ENCODE measurements around the gene PIGQ. TPM values are rescaled to one million over a fixed set of nuclear protein-coding genes. Genes with fewer than 3 reads are reported as not detected.

Gene PIGQ
- total RNA-seq, 1 donor, result 22.0 TPM

DNA sequence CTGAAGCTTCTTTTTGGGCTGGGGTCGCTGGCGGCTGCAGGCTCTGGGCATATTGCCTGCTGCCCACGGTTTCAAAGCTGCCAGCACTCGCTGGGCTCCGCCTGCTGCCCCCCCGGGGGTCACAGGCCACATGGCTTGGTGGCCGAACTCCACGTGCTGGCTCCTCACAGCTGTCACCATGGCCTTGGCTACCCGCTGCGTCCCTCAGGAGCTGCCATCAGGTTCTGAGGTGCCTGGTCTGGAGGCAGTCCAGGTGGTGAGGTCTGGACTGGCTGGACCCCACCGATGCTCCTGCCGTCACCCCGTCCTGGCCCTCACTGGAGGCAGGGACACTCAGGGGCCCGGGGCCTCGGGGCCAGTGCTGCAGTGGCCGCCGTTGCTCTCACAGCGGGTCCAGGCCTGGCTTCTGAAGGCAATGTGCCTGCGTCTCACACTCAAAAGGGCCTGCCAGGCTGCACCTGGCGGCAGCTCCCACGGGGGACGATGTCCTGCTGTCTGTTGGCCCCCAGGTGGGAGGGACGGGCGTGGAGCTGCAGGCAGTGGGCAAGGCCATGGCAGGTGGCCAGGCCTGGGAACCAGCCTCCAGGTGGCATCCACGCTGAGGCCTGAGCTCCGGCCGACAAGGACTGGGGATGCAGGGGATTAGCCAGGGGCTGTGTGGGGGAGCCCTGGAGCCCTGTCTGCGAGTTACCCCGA, 29.0 kb upstream of the PIGQ start:
- DNase-seq (ENCODE audit: low read depth), result no peak
- TF ChIP-seq, protein P1, sequence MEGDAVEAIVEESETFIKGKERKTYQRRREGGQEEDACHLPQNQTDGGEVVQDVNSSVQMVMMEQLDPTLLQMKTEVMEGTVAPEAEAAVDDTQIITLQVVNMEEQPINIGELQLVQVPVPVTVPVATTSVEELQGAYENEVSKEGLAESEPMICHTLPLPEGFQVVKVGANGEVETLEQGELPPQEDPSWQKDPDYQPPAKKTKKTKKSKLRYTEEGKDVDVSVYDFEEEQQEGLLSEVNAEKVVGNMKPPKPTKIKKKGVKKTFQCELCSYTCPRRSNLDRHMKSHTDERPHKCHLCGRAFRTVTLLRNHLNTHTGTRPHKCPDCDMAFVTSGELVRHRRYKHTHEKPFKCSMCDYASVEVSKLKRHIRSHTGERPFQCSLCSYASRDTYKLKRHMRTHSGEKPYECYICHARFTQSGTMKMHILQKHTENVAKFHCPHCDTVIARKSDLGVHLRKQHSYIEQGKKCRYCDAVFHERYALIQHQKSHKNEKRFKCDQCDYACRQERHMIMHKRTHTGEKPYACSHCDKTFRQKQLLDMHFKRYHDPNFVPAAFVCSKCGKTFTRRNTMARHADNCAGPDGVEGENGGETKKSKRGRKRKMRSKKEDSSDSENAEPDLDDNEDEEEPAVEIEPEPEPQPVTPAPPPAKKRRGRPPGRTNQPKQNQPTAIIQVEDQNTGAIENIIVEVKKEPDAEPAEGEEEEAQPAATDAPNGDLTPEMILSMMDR (IDR thresholded peaks at IDR 0.05; ENCODE audit: insufficient read depth, low read depth, low read length), result no peak

DNA sequence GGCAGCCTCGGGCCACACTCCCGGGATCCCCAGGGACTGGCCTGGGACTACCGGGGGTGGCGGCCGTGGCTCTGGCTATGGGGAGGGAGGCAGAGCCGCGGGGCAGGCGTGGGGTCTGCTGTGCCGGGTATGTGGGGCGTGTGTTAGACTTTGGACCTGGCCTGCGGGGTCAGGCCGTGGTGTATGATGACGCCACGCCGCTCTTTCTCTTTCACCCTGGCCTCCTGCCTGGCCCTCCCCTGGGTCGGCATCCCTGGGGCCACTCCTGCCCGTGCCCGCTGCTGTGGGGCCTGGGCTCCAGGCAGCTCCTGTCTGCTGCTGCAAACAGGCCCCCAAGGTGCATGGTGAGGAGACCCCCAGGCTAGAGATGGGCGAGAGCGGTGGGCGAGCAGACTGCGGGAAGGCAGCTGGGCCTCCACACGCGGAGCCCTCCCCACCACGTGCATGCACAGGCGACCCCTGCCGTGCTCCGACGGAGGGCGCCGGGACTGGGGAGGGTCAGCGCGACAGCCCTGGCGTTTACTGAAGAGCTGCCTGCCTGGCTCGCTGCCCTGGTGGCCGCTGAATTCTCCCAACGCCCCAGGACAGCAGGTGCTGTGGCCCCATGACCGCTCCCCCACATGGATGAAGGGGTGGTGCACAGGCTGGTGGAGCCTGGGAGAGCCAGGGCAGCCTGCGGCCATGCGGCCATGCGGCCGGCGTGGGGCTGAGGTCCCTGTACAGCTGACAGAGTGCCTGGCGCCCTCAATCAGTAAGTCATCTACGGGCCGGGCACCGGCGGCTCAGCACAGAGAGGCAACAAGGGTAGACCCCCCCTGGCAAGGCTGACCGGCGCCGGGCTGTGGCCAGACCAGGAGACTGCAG, 26.2 kb upstream of the PIGQ start:
- no peak overlapping the region for H3K4me3 ChIP-seq (ENCODE audit: low read depth, low read length)
- TF ChIP-seq, protein P1 (IDR thresholded peaks at IDR 0.05; ENCODE audit: insufficient read depth, low read depth, low read length), result no peak
- DNase-seq (ENCODE audit: low read depth), result no peak

More for the DNA sequence above, 29.0 kb upstream of the PIGQ start:
- no peak overlapping the region for H3K4me3 ChIP-seq (ENCODE audit: low read depth, low read length)

DNA sequence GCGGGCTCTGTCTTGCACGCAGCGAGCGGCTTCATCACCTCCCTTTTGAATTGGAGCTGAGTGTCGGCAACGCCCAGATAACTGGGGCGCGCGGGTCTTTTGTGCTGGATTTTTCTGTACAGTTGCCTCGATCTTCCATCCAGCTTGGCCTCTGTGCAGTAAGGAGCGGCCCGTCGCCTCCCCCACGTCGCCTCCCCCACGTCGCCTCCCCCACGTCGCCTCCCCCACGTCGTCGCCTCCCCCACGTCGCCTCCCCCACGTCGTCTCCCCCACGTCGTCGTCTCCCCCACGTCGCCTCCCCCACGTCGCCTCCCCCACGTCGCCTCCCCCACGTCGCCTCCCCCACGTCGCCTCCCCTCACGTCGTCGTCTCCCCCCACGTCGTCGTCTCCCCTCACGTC, 25.3 kb upstream of the PIGQ start:
- DNase-seq (ENCODE audit: low read depth), result no peak
- TF ChIP-seq, protein P1 (IDR thresholded peaks at IDR 0.05; ENCODE audit: insufficient read depth, low read depth, low read length), result no peak
- no peak overlapping the region for H3K4me3 ChIP-seq (ENCODE audit: low read depth, low read length)

DNA sequence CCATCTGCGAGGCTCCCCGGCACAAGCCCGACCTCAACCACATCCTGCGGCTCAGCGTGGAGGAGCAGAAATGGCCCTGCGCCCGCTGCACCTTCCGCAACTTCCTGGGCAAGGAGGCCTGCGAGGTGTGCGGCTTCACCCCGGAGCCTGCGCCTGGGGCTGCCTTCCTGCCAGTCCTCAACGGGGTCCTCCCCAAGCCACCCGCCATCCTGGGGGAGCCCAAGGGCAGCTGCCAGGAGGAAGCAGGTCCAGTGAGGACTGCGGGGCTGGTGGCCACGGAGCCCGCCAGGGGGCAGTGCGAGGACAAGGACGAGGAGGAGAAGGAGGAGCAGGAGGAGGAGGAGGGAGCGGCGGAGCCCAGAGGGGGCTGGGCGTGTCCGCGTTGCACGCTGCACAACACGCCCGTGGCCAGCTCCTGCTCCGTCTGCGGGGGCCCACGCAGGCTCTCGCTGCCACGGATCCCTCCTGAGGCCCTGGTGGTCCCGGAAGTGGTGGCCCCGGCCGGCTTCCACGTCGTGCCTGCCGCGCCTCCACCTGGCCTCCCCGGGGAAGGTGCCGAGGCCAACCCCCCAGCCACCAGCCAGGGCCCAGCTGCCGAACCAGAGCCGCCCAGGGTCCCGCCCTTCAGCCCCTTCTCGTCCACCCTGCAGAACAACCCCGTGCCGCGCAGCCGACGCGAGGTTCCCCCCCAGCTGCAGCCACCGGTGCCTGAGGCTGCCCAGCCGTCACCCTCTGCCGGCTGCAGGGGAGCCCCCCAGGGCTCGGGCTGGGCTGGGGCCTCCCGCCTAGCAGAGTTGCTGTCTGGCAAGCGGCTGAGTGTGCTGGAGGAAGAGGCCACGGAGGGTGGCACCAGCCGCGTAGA, 22.6 kb upstream of the PIGQ start:
- peak; percentile 64 for DNase-seq (ENCODE audit: low read depth)
- TF ChIP-seq, protein P1 (IDR thresholded peaks at IDR 0.05; ENCODE audit: insufficient read depth, low read depth, low read length), result peak; percentile 67
- H3K4me3 ChIP-seq (ENCODE audit: low read depth, low read length), result no peak overlapping the region

DNA sequence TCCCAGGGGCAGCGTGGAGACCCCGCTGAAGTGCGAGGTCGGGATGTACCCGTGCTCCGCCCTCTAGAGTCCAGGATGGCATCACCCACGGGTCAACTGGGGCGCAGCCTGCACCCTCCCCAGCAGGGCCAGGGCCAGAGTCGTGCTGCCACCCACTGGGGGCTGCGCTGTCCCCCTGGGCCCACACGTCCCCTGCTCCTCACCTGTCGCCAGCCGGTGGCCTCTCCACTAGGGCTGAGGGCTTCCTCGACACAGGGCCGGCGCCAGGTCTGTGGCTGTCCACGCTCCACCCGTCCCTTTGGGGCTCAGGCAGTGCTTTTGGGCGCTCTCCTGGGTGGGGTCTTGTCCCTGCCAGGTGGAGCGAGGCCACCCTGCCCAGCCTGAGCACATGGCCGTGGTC, 21.2 kb upstream of the PIGQ start:
- DNase-seq (ENCODE audit: low read depth), result no peak
- TF ChIP-seq, protein P1 (IDR thresholded peaks at IDR 0.05; ENCODE audit: insufficient read depth, low read depth, low read length), result no peak

DNA sequence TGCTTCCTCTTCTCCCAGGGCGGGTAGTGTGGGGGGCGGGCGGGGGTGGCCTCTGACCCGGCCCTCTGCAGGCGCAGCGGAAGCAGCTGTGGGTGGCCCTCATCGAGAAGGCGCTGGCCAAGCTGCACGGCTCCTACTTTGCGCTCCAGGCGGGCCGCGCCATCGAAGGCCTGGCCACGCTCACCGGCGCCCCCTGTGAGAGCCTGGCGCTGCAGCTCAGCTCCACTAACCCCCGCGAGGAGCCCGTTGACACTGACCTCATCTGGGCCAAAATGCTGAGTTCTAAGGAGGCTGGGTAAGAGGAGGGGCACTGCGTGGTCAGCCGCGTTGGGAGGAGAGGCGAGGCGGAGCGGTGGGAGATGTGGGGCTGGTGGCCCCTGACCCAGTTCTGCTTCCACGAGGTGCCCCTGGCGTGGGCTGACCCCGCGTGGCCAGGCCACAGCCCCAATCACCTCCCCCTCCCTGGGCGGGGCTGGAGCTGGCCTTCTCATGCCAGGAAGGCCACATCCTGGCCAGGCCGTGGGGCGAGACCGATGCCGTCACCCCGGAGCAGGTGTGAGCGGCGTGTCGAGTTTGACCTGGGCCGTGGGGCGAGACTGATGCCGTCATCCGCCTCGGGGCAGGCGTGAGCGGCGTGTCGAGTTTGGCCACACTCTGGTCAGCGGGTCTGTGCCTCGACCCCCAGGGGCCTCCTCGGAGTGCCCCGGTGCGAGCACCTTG, 20.1 kb upstream of the PIGQ start:
- no peak for DNase-seq (ENCODE audit: low read depth)
- TF ChIP-seq, protein P1 (IDR thresholded peaks at IDR 0.05; ENCODE audit: insufficient read depth, low read depth, low read length), result no peak
- no peak overlapping the region for H3K4me3 ChIP-seq (ENCODE audit: low read depth, low read length)

More for the DNA sequence above, 21.2 kb upstream of the PIGQ start:
- H3K4me3 ChIP-seq (ENCODE audit: low read depth, low read length), result no peak overlapping the region

All from fibroblast of villous mesenchyme (primary cell).